Measurements from ENCODE around the gene SLC31A1. TPM values are rescaled to one million over a fixed set of nuclear protein-coding genes. Genes with fewer than 3 reads are reported as not detected.

SLC31A1 gene
- total and polyA plus RNA-seq, 2 donors = 10.1 to 19.5 TPM

DNA sequence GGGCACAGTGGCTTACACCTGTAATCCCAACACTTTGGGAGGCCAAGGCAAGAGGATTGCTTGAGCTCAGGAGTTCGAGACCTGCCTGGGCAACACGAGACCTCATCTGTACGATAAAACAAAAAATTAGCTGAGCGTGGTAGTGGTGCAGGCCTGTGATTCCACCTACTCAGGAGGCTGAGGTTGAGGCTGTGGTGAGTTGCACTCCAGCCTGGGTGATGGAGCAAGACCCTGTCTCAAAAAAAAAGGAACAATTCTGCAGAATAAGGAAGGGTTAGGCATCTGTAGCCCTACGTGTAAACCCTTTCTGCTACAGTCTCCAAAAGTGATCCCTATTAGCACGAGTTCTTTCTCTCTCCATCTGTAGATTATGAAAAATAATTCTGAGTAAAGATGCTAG lies 34.1 kb downstream of the SLC31A1 start:
- no peak for DNase-seq (ENCODE audit: extremely low spot score)
- Histone ChIP-seq H3K4me1 (ENCODE audit: insufficient read depth) (no peaks in the 10 kb centered on the region), H3K27ac (ENCODE audit: low read depth) (no peak overlapping the region), H3K36me3 (ENCODE audit: insufficient read depth) (no peaks in the 10 kb centered on the region), H3K4me3 (ENCODE audit: low read depth, low read length) (no peak overlapping the region)
- 90% methylated on average over 6 of the region's 6 CpGs for WGBS

- 97% methylated on average over 3 of the region's 3 CpGs for WGBS
- DNase-seq (ENCODE audit: extremely low spot score) = no peak
- peaks cover 2% of the 10 kb centered on the region for H3K36me3 ChIP-seq (ENCODE audit: insufficient read depth)
- H3K4me3 ChIP-seq (ENCODE audit: low read depth, low read length) = no peak overlapping the region
- H3K4me1 ChIP-seq (ENCODE audit: insufficient read depth) = no peaks in the 10 kb centered on the region
- no peak overlapping the region for H3K27ac ChIP-seq (ENCODE audit: low read depth)
Observed at GRCh38 chr9:113257863-113258262, 36.5 kb downstream of the SLC31A1 start.

GRCh38 chr9:113258282-113258681 lies 36.9 kb downstream of the SLC31A1 start:
- peaks cover 2% of the 10 kb centered on the region for H3K36me3 ChIP-seq (ENCODE audit: insufficient read depth)
- H3K4me3 ChIP-seq (ENCODE audit: low read depth, low read length) = no peak overlapping the region
- DNase-seq (ENCODE audit: extremely low spot score) = no peak
- WGBS = 59% methylated on average over 1 of the region's 1 CpG
- no peaks in the 10 kb centered on the region for H3K4me1 ChIP-seq (ENCODE audit: insufficient read depth)
- no peak overlapping the region for H3K27ac ChIP-seq (ENCODE audit: low read depth)

DNA sequence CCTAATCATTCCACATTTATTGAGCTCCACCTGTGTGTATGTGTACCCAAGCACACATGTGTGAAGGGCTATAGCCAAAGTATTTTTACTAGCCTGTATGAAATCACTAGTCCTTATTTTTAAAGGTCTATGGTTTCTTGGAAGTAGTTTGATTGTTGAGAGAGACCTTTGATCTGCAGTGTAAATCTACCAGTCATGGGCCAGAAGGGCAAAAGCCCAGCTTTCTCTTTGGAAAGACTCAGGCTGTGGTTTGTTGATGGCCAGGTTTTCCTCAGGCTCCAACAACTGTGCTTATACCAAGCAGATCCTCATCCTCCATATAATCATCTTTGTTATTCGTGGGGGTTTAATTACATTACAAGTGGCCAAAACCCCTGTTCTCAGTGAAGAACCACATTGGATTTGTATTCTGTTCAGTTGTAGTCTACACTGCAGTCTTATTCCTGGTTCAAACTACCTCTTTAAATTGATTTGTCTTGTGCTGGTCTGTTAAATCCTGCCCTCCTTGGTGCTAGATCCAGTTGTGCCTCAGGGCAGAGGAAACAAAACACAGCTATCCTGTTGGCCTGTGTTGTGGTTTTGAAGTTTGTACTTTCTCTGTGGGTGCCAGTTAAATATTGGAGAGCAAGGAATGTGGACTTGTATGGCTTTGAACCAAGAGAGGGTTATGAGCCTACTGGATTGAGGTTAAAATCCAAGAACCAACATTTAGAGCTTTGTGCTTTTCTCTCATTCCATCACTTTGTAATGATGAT lies 40.8 kb downstream of the SLC31A1 start:
- 89% methylated on average over 1 of the region's 1 CpG for WGBS
- H3K36me3 ChIP-seq (ENCODE audit: insufficient read depth) = peaks cover 4% of the 10 kb centered on the region

DNA sequence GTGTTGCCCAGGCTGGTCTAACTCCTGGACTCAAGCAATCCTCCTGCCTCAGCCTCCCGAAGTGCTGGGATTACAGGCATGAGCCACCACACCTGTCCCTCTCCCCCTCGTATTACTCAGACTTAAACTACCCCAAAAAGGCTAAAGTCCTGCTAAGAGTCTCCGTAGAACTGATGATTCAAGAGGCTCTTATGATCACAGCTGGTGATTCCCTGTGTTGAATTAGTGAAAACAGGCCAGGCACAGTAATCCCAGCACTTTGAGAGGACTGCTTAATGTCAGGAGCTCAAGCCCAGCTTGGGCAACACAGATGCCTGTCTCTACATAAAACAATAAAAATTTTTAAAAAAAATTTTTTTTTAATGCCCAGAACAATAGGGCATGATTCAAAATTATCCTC lies 44.8 kb downstream of the SLC31A1 start:
- Histone ChIP-seq H3K4me1 (ENCODE audit: insufficient read depth) (no peaks in the 10 kb centered on the region), H3K36me3 (ENCODE audit: insufficient read depth) (peaks cover 7% of the 10 kb centered on the region), H3K27ac (ENCODE audit: low read depth) (no peak overlapping the region), H3K4me3 (ENCODE audit: low read depth, low read length) (no peak overlapping the region)
- no peak for DNase-seq (ENCODE audit: extremely low spot score)
- WGBS = 84% methylated on average over 3 of the region's 3 CpGs

More for the DNA sequence above, 40.8 kb downstream of the SLC31A1 start:
- Histone ChIP-seq H3K4me3 (ENCODE audit: low read depth, low read length) (no peak overlapping the region), H3K4me1 (ENCODE audit: insufficient read depth) (no peaks in the 10 kb centered on the region), H3K27ac (ENCODE audit: low read depth) (no peak overlapping the region)
- DNase-seq (ENCODE audit: extremely low spot score) = no peak

- Histone ChIP-seq H3K27ac (ENCODE audit: low read depth) (no peak overlapping the region), H3K36me3 (ENCODE audit: insufficient read depth) (peaks cover 11% of the 10 kb centered on the region)
- 91% methylated on average over 4 of the region's 4 CpGs for WGBS
Observed at GRCh38 chr9:113267911-113268566, 46.7 kb downstream of the SLC31A1 start.

GRCh38 chr9:113269355-113269754 lies 48.0 kb downstream of the SLC31A1 start:
- no peak overlapping the region for H3K4me3 ChIP-seq (ENCODE audit: low read depth, low read length)
- H3K4me1 ChIP-seq (ENCODE audit: insufficient read depth) = no peaks in the 10 kb centered on the region
- WGBS = 93% methylated on average over 2 of the region's 2 CpGs
- peaks cover 11% of the 10 kb centered on the region for H3K36me3 ChIP-seq (ENCODE audit: insufficient read depth)
- no peak for DNase-seq (ENCODE audit: extremely low spot score)
- no peak overlapping the region for H3K27ac ChIP-seq (ENCODE audit: low read depth)

More at GRCh38 chr9:113267911-113268566, 46.7 kb downstream of the SLC31A1 start:
- Histone ChIP-seq H3K4me1 (ENCODE audit: insufficient read depth) (no peaks in the 10 kb centered on the region), H3K4me3 (ENCODE audit: low read depth, low read length) (no peak overlapping the region)
- no peak for DNase-seq (ENCODE audit: extremely low spot score)

GRCh38 chr9:113269871-113270270 lies 48.5 kb downstream of the SLC31A1 start:
- Histone ChIP-seq H3K4me3 (ENCODE audit: low read depth, low read length) (no peak overlapping the region), H3K36me3 (ENCODE audit: insufficient read depth) (peaks cover 11% of the 10 kb centered on the region), H3K27ac (ENCODE audit: low read depth) (no peak overlapping the region), H3K4me1 (ENCODE audit: insufficient read depth) (no peaks in the 10 kb centered on the region)
- WGBS = 86% methylated on average over 2 of the region's 2 CpGs
- no peak for DNase-seq (ENCODE audit: extremely low spot score)

DNA sequence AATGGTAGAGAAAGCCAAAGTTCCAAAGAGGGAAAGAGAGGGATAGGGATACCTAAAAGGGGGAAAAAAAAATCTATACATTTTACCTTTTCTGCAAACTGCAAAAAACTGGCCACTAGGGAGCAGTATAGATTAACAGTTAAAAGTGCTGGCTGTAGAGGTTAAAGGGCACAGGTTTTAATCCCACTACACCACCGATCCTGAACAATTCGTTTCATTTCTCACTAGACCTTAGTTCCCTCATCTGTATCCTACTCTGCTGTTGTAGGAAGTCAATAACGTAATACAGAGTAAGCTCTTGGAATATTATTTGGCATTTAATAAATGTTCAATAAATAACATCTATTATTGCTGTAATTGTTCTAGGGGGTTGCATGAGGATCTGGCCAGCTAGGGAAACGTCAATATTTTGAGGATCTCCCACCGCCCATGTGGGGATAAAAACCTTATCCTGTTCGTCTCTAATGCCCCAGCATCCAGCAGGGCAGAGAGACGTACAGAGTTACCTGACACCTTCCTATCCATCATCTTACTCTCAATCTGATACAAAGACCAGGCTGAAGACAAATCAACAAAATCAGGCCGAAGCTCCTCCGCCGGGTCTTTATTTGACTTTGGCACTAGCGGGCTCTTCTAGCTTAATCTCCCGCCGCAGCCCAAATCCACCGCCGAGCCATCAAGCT lies 53.3 kb downstream of the SLC31A1 start:
- H3K4me1 ChIP-seq (ENCODE audit: insufficient read depth) = no peaks in the 10 kb centered on the region
- WGBS = under 1% methylated on average over 15 of the region's 15 CpGs
- peak overlapping the region; percentile 71 for H3K4me3 ChIP-seq (ENCODE audit: low read depth, low read length)
- H3K27ac ChIP-seq (ENCODE audit: low read depth) = peak overlapping the region; percentile 81
- peak; percentile 42 for DNase-seq (ENCODE audit: extremely low spot score)
- H3K36me3 ChIP-seq (ENCODE audit: insufficient read depth) = peaks cover 6% of the 10 kb centered on the region

DNA sequence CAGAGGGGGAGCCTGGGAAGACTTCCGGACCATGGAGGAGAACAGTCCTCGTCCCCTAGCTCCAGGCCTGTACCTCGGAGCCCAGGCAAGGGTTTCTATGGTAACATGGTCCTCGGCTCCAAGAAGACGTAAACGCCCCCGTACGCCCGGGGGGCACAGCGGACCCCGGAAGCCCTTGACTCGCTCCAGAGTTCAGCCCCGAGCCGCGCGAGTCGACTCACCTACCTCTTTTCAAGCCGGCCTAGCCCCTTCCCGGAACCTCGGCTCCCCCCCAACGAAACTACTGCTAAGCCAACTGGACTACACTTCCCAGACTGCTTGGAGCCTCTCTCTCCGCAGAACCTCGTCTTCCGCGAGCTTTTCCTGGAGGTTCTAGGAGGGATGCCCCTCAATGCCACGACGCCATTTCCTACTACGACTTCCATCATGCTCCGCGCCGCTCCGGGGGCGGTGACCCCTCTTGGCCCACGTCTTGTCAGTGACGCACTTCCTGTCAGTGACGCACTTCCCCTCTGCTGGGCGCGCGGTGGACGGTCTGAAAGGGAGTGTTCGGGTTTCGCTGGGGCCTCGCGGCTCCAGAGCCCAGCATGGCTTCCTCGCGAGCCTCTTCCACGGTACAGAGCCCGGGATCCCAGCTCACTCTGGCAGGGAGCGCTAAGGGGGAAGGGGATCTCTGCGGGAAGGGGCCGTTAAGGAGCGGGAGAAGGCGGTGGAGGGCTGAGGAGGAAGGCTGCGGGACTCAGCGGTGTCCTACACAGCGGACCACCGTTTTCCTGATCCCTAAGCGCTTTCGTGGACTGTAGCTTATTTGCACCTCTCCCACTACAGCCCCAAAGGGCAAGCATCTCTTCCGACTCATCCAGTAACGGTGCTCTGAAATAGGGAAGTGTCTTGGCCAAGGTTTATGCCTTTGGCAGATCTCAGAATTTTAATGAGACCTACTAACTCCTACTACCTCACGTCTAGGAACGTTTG lies 54.1 kb downstream of the SLC31A1 start, which contains the start of the genes CDC26 and PRPF4:
Gene CDC26, minus strand, starts transcription at position 416 of the 975 bp plus-strand sequence. CDS start 3,065 bp downstream, outside the sequence.
Gene PRPF4, plus strand, starts transcription at position 502 of the 975 bp plus-strand sequence. Its CDS starts 86 bp downstream, at position 588.
- Histone ChIP-seq H3K4me1 (ENCODE audit: insufficient read depth) (no peaks in the 10 kb centered on the region), H3K36me3 (ENCODE audit: insufficient read depth) (peaks cover 7% of the 10 kb centered on the region), H3K27ac (ENCODE audit: low read depth) (peak within 1 kb of the TSS; percentile 90), H3K4me3 (ENCODE audit: low read depth, low read length) (peak within 1 kb of the TSS; percentile 71)
- under 1% methylated on average over 63 of the region's 63 CpGs for WGBS
- DNase-seq (ENCODE audit: extremely low spot score) = peak; percentile 96

DNA sequence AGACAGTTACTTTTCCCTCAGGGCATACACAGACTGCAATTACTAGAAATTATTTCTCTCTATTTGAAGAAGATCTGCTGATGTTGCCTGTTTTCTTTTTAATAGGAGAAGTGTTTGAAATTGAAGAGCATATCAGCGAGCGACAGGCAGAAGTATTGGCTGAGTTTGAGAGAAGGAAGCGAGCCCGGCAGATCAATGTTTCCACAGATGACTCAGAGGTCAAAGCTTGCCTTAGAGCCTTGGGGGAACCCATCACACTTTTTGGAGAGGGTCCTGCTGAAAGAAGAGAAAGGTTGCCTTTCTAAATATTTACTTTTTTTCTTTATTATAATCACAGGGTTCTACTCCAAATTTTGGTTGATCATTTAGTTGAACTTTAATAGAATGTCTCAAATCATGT lies 57.5 kb downstream of the SLC31A1 start:
- WGBS = 90% methylated on average over 4 of the region's 4 CpGs
- Histone ChIP-seq H3K27ac (ENCODE audit: low read depth) (no peak overlapping the region), H3K4me1 (ENCODE audit: insufficient read depth) (no peaks in the 10 kb centered on the region), H3K4me3 (ENCODE audit: low read depth, low read length) (no peak overlapping the region), H3K36me3 (ENCODE audit: insufficient read depth) (peaks cover 14% of the 10 kb centered on the region)
- no peak for DNase-seq (ENCODE audit: extremely low spot score)

GRCh38 chr9:113281356-113281755 lies 60.0 kb downstream of the SLC31A1 start:
- WGBS = 98% methylated on average over 4 of the region's 4 CpGs
- H3K36me3 ChIP-seq (ENCODE audit: insufficient read depth) = peaks cover 19% of the 10 kb centered on the region

GRCh38 chr9:113289091-113289490 lies 67.7 kb downstream of the SLC31A1 start:
- H3K36me3 ChIP-seq (ENCODE audit: insufficient read depth) = peaks cover 15% of the 10 kb centered on the region
- H3K27ac ChIP-seq (ENCODE audit: low read depth) = no peak overlapping the region
- no peak for DNase-seq (ENCODE audit: extremely low spot score)
- WGBS = 98% methylated on average over 2 of the region's 2 CpGs
- H3K4me3 ChIP-seq (ENCODE audit: low read depth, low read length) = no peak overlapping the region
- no peaks in the 10 kb centered on the region for H3K4me1 ChIP-seq (ENCODE audit: insufficient read depth)

More at GRCh38 chr9:113281356-113281755, 60.0 kb downstream of the SLC31A1 start:
- DNase-seq (ENCODE audit: extremely low spot score) = no peak
- Histone ChIP-seq H3K4me1 (ENCODE audit: insufficient read depth) (no peaks in the 10 kb centered on the region), H3K27ac (ENCODE audit: low read depth) (no peak overlapping the region), H3K4me3 (ENCODE audit: low read depth, low read length) (no peak overlapping the region)
